HepG2 (cell line): ENCODE results near the gene ASTN1. TPM values are rescaled to one million over a fixed set of nuclear protein-coding genes. Genes with fewer than 3 reads are reported as not detected.
A peak's percentile ranks its signal among the peaks of the same experiment; 100 is the strongest.

ENCODE experiments used
- ATRX ChIP-seq: sonication (generic); formaldehyde crosslinking; IDR thresholded peaks from 2 replicates; pipeline ENCODE4 v1.4.0; 2020; ENCODE audit warnings: missing genetic modification reagents, borderline replicate concordance
- CAMTA2 ChIP-seq: sonication (generic); formaldehyde crosslinking; IDR thresholded peaks from 2 replicates; pipeline ENCODE4 v1.4.0; 2020; ENCODE audit warnings: mild to moderate bottlenecking, missing genetic modification reagents, borderline replicate concordance
- ELF4 ChIP-seq: sonication (generic); formaldehyde crosslinking; IDR thresholded peaks from 2 replicates; pipeline ENCODE4 v1.5.0; 2020; ENCODE audit warnings: missing genetic modification reagents, mild to moderate bottlenecking, moderate library complexity, borderline replicate concordance
- HNRNPK ChIP-seq: fragments of 200-400 bp; formaldehyde crosslinking; IDR thresholded peaks from 2 replicates; pipeline ENCODE4 v1.6.1; 2018; ENCODE audit warnings: low read length, low read depth, moderate library complexity, mild to moderate bottlenecking; ENCODE audit not compliant: poor library complexity, severe bottlenecking
- KDM2A ChIP-seq: sonication (generic); formaldehyde crosslinking; IDR thresholded peaks from 2 replicates; pipeline ENCODE4 v1.4.0; 2020; ENCODE audit warnings: low read depth, missing genetic modification reagents, borderline replicate concordance
- MAX ChIP-seq: IDR thresholded peaks from 2 replicates; pipeline ENCODE4 v1.6.1; 2012; ENCODE audit warnings: inconsistent platforms
- NR2C2 ChIP-seq: sonication (generic); formaldehyde crosslinking; IDR thresholded peaks from 2 replicates; pipeline ENCODE4 v1.4.0; 2020; ENCODE audit warnings: missing genetic modification reagents, mild to moderate bottlenecking, moderate library complexity, borderline replicate concordance
- PHF21A ChIP-seq: sonication (generic); formaldehyde crosslinking; IDR thresholded peaks from 2 replicates; pipeline ENCODE4 v1.5.0; 2020; ENCODE audit warnings: mild to moderate bottlenecking, missing genetic modification reagents
- PITX1 ChIP-seq: sonication (generic); formaldehyde crosslinking; IDR thresholded peaks from 2 replicates; pipeline ENCODE4 v1.5.1; 2020; ENCODE audit warnings: mild to moderate bottlenecking, missing genetic modification reagents
- RELA ChIP-seq: sonication (generic); formaldehyde crosslinking; IDR thresholded peaks from 2 replicates; pipeline ENCODE4 v1.4.0; 2020; ENCODE audit warnings: missing genetic modification reagents
- SP1 ChIP-seq, 2 experiments: fragments of 450-650 bp in 1 of 2; sonication (generic) in 1 of 2; formaldehyde crosslinking in 1 of 2; IDR thresholded peaks; 2 replicates each; pipeline versions ENCODE4 v1.4.0 to v1.6.1; 2016 to 2020; ENCODE audit warnings: missing genetic modification reagents in 1 of 2
- XRCC5 ChIP-seq: fragments of 200-400 bp; formaldehyde crosslinking; optimal IDR thresholded peaks from 2 replicates; pipeline ENCODE3; 2017; ENCODE audit warnings: mild to moderate bottlenecking, low read length
- ZFAT ChIP-seq: sonication (generic); formaldehyde crosslinking; conservative IDR thresholded peaks from 2 replicates; pipeline ENCODE4 v1.8.1; 2023; ENCODE audit warnings: missing genetic modification reagents, inconsistent platforms
- ZMAT3 ChIP-seq: sonication (generic); formaldehyde crosslinking; conservative IDR thresholded peaks from 2 replicates; pipeline ENCODE4 v1.7.0; 2021; ENCODE audit warnings: missing genetic modification reagents
- ZMYM2 ChIP-seq: sonication (generic); formaldehyde crosslinking; IDR thresholded peaks from 2 replicates; pipeline ENCODE4 v1.8.0; 2022; ENCODE audit warnings: mild to moderate bottlenecking, missing genetic modification reagents
- ZNF501 ChIP-seq: sonication (generic); formaldehyde crosslinking; IDR thresholded peaks from 2 replicates; pipeline ENCODE4 v1.5.1; 2020; ENCODE audit warnings: mild to moderate bottlenecking, moderate library complexity, missing genetic modification reagents
- polyA plus RNA-seq, 8 experiments: library from polyadenylated mRNA; depleted of rRNA in 3 of 8; stranded (reverse) in 7 of 8; unstranded in 1 of 8; fragments of >200 nt; fragmentation: Illumina TruSeq in 4 of 8; extraction: Trizol in 4 of 8; gene quantifications; 2 replicates each; pipeline versions ENCODE4 v1.2.1 to v1.2.3, GENCODE V29; 2011 to 2016; ENCODE audit warnings: low read depth in 4 of 8, missing spikeins in 1 of 8, mixed read lengths in 1 of 8; ENCODE audit not compliant: insufficient read depth in 1 of 8
- total RNA-seq, 5 experiments: library from RNA; depleted of rRNA; stranded (reverse); fragments of >200 nt; fragmentation: Illumina TruSeq; extraction: Trizol; gene quantifications; 2 replicates each; pipeline ENCODE4 v1.2.3, GENCODE V29; 2016; ENCODE audit warnings: low read depth in 1 of 5

ASTN1 gene
- total and polyA plus RNA-seq, 2 of the 13 experiments (the other 11 are each of a cell fraction or from before 2014, with no cell fraction given): not detected

- TF ChIP-seq KDM2A (CRISPR knock-in tag) (peak; percentile 51; the same call in 1 of the 2 replicates), RELA (CRISPR knock-in tag) (no peak), PITX1 (CRISPR knock-in tag) (no peak), CAMTA2 (CRISPR knock-in tag) (no peak), HNRNPK (no peak), ZNF501 (no peak), ZMAT3 (CRISPR knock-in tag) (no peak), ZMYM2 (CRISPR knock-in tag) (no peak), ELF4 (no peak), XRCC5 (peak; percentile 58), ZFAT (CRISPR knock-in tag) (no peak), PHF21A (CRISPR knock-in tag) (no peak), NR2C2 (CRISPR knock-in tag) (no peak), SP1 (IDR thresholded peaks at IDR 0.05) (no peak), SP1 (CRISPR knock-in tag; IDR thresholded peaks at IDR 0.05) (no peak), MAX (no peak), ATRX (CRISPR knock-in tag) (no peak)
These were observed 17.2 kb upstream of the ASTN1 start (continued) for GRCh38 chr1:177181631-177182291.
